GM12872 (cell line): ENCODE data around the gene CDKN1B.

ENCODE experiments used
- TF ChIP-seq, protein P1 (sequence below): IDR thresholded peaks from 3 replicates; pipeline ENCODE4 v1.5.1; 2011; ENCODE audit warnings: low read depth, mild to moderate bottlenecking, low read length, moderate library complexity; ENCODE audit not compliant: insufficient read depth

Gene CDKN1B

DNA sequence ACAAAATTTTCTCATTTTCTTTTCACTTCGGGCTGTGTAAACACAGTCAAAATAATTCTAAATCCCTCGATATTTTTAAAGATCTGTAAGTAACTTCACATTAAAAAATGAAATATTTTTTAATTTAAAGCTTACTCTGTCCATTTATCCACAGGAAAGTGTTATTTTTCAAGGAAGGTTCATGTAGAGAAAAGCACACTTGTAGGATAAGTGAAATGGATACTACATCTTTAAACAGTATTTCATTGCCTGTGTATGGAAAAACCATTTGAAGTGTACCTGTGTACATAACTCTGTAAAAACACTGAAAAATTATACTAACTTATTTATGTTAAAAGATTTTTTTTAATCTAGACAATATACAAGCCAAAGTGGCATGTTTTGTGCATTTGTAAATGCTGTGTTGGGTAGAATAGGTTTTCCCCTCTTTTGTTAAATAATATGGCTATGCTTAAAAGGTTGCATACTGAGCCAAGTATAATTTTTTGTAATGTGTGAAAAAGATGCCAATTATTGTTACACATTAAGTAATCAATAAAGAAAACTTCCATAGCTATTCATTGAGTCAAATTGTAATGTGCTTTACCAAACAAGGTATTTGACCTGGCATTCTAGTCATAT lies 4.8 kb downstream of the CDKN1B start:
- TF ChIP-seq, protein P1, sequence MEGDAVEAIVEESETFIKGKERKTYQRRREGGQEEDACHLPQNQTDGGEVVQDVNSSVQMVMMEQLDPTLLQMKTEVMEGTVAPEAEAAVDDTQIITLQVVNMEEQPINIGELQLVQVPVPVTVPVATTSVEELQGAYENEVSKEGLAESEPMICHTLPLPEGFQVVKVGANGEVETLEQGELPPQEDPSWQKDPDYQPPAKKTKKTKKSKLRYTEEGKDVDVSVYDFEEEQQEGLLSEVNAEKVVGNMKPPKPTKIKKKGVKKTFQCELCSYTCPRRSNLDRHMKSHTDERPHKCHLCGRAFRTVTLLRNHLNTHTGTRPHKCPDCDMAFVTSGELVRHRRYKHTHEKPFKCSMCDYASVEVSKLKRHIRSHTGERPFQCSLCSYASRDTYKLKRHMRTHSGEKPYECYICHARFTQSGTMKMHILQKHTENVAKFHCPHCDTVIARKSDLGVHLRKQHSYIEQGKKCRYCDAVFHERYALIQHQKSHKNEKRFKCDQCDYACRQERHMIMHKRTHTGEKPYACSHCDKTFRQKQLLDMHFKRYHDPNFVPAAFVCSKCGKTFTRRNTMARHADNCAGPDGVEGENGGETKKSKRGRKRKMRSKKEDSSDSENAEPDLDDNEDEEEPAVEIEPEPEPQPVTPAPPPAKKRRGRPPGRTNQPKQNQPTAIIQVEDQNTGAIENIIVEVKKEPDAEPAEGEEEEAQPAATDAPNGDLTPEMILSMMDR: no peak

DNA sequence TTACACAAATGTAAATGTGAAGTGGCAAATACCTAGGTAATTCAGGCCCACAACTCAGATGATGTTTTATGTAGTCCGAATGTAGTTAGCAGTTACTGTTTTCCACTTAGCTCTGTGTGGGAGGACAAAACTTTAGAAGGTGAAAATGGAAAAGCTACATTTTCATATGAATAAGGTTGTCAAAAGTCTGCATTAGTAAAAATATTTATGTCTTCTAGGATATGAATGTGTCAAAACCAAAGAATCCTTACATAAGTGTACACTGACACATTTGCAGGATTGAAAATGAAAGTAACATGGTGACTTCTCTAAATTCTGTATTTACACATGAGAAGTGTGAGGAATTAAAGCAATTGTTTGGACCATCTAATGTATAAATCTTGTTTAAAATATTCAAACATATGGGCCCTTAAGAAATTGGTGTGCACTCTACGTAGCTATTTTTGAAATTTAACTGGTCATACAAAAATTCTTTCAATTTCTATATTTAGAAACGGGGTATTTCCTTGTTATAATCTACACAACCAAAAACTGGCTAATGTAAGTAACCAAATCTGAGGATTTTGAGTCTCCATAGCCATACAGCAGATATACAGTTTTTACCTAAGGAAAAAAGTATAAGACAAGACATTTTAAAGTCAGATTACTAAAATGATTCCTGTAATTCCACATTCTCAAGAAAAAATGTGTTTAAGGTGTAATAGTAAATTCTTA lies 5.4 kb downstream of the CDKN1B start:
- TF ChIP-seq, protein P1: no peak

DNA sequence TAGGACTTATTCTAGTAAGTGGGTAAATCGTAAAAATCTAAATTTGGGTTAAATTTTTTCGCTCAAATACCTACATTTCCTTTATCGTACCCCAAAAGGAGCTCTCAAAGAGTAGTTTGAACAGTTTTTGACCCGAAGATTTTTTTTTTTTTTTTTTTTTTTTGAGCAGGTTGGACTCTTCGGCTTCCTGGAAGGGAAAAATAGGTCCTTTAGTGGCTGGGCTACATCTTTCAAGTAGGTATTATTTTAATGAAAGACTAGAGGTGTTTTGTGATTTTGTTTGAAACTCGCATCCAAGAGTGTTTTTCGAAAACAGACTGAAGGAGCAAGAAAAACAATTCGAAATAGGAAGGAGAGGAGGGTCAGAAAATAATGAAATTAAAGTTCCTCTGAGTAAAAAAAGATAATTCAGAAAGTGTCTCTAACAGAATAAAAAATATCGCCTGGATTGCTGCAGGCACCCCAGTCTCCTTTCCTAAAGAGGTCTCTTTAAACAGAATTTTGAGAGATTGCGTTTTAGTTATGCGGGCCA lies 6.0 kb downstream of the CDKN1B start:
- TF ChIP-seq, protein P1: no peak

DNA sequence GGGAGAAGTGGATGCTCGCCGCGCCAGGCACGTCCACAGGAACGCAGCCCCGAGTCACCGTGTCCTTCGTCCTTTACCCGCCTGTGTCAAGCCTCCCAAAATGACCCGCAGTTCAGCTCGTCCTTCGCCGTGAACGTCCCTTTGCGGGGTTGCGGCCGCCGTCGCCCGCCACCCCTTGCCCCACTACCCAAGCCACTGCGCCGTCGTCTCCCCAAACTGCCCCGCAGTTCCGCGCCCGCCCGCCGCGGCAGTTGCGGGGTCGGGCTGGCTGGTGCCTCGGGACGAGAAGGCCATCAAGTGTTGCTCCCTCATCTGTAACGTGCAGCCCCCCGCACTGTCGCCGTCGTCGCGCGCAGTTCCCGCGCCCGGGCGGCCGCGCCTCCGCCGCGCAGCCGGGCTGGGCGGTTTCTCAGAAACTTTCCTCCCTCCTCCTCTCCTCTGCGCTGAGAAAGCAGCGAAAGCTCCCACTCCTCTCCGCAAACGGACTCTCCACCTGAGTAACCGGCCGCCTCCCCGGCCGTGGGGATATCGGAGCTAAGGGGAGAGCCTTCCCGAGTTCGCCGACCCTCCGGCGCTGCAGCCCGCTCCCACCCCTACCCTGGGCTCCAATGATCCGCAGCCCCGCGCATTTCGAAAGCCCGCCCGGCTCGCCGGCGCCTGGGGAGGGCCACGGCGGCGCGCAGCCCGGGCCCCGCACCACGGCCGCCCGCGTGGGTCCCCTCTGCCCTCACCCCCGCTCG lies 6.7 kb downstream of the CDKN1B start:
- TF ChIP-seq, protein P1: no peak

DNA sequence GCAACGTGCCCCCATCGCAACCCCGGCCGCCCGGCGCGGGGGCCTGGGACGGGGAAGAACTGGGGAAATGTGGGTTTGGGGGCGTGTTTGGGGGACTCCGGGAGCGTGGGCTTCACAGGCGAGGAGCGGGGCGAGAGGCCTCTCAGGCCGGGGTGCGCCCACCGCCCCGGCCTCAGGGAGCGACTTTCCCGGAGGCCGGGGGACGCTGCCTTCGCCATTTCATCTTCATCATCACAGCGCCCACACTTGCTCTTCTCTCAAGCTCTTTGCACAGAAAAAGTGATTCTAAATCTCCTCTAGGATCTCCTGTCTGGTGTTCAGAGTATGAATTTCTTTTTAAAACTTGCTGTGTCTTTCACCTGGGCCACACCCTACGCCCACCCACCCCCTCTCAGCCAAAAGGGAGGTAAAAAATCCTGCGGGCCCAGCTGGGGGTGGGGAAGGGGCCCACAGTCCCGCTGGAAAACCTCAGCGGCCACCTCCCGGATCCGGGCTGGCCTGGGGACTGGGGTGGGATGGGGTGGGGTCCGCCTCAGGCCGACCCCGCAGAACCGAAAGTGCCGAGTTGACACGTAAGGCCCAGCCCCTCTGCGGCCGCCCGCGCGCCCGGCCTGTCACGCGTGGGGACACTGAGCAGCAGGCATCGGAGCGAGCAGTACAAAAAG lies 7.4 kb downstream of the CDKN1B start:
- TF ChIP-seq, protein P1: no peak

DNA sequence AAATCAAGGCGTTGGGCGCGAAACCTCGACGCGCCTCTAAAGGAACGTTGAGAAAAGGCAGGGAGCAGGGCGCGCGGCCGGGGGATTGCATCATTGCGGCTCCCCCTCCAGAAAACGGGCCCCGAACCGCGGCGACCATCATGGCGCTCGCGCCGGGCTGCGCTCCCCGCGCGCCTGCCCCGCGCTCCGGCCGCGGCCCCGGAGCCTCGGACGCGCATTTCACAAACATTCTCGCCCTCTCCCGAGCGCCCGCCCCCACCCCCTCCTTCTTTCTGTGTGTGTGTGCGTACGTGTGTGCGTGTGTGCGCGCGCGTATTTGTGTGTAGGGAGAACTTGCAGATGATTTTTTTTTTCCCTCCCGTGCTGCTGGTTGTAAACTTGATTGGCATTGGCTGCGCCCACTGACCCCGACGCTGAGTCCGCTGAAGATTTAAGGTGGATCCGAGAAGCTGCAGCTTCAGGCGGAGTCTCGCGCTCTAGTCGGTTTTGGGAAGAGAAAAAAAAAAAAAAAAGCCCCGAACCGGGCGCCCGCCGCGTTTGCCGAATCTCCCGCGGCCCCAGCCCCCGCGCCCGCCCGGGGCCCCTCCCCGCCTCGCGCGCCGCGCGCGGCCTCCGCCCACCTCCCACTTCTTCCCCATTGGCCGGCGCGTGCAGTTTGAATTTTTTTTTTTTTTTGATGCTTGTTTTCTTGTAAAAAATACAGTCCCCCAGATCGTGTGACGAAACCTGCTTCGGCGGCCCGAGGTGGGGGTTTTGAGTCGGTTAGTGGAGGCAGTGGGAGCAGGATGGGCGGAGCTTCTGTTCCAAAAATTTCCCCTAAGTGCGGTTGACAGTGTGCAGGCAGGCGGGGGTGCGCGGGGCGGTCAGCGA lies 8.2 kb downstream of the CDKN1B start:
- TF ChIP-seq, protein P1: no peak
